Parathyroid adenoma (tissue), 2 donors: ENCODE results near the gene TARM1.

ENCODE experiments used
- H2AFZ ChIP-seq: fragments of 300-600 bp; sonication (generic); one replicate; pipeline ENCODE4 v1.7.0; 2017; ENCODE audit warnings: antibody characterized with exemption, mild to moderate bottlenecking
- H3K27ac ChIP-seq: fragments of 300-600 bp; sonication (generic); one replicate; pipeline ENCODE4 v1.7.0; 2017
- H3K27me3 ChIP-seq: fragments of 300-600 bp; sonication (generic); one replicate; pipeline ENCODE4 v1.7.0; 2017; ENCODE audit warnings: low read length; ENCODE audit not compliant: control insufficient read depth, insufficient read depth
- H3K36me3 ChIP-seq: fragments of 300-600 bp; sonication (generic); one replicate; pipeline ENCODE4 v1.7.0; 2017; ENCODE audit warnings: low read length; ENCODE audit not compliant: control insufficient read depth, insufficient read depth
- H3K4me1 ChIP-seq: fragments of 300-600 bp; sonication (generic); one replicate; pipeline ENCODE4 v1.7.0; 2017; ENCODE audit warnings: control low read depth
- H3K4me2 ChIP-seq: fragments of 300-600 bp; sonication (generic); one replicate; pipeline ENCODE4 v1.7.0; 2017; ENCODE audit warnings: low read length
- H3K4me3 ChIP-seq: fragments of 300-600 bp; sonication (generic); one replicate; pipeline ENCODE4 v1.7.0; 2017; ENCODE audit warnings: low read depth, low read length
- H3K79me2 ChIP-seq: fragments of 300-600 bp; sonication (generic); one replicate; pipeline ENCODE4 v1.7.0; 2017; ENCODE audit warnings: control low read depth
- H3K9ac ChIP-seq: fragments of 300-600 bp; sonication (generic); one replicate; pipeline ENCODE4 v1.7.0; 2017; ENCODE audit warnings: mild to moderate bottlenecking
- H3K9me3 ChIP-seq: fragments of 300-600 bp; sonication (generic); one replicate; pipeline ENCODE4 v1.7.0; 2017; ENCODE audit warnings: low read length; ENCODE audit not compliant: control insufficient read depth
- TF ChIP-seq, protein P1 (sequence below): fragments of 300-600 bp; sonication (generic); IDR thresholded peaks from one replicate; pipeline ENCODE4 v1.7.0; 2017; ENCODE audit warnings: antibody characterized with exemption, mild to moderate bottlenecking
- donor health status: primary hyperparathyroidism.

TARM1 gene

DNA sequence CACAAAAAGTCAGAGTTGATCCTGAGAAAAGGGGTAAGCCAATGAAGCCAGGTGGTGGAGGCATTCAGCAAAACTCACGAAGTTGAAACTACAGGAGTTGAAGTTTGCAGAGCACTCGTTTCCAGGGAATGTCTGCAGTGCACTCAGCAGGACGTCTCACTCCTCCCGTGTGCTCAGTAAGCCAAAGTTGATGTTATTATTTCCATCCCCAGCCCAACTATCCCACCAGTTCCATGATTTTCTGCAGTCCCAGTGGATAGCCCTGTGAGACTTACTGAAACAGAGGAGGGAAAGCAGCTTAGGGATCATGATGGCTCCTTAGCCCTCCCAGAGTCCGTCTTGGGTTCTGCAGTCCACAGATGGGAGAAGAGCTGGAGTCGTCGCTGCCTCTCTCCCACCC lies at the start of gene TARM1:
TSS of gene TARM1 (minus strand) at position 334 of the 400 bp plus-strand sequence. CDS start at position 309, 25 bp downstream.
- Histone ChIP-seq H3K4me2 (no peak within 1 kb of the TSS), H3K4me1 (no peaks in the 10 kb centered on the region), H3K9ac (no peak within 1 kb of the TSS), H3K79me2 (no peaks in the 10 kb centered on the region), H3K4me3 (no peak within 1 kb of the TSS), H3K9me3 (no peaks in the 10 kb centered on the region), H3K36me3 (no peaks in the 10 kb centered on the region), H3K27ac (no peak within 1 kb of the TSS), H2AFZ (no peak within 1 kb of the TSS), H3K27me3 (no peaks in the 10 kb centered on the region)
- TF ChIP-seq, protein P1, sequence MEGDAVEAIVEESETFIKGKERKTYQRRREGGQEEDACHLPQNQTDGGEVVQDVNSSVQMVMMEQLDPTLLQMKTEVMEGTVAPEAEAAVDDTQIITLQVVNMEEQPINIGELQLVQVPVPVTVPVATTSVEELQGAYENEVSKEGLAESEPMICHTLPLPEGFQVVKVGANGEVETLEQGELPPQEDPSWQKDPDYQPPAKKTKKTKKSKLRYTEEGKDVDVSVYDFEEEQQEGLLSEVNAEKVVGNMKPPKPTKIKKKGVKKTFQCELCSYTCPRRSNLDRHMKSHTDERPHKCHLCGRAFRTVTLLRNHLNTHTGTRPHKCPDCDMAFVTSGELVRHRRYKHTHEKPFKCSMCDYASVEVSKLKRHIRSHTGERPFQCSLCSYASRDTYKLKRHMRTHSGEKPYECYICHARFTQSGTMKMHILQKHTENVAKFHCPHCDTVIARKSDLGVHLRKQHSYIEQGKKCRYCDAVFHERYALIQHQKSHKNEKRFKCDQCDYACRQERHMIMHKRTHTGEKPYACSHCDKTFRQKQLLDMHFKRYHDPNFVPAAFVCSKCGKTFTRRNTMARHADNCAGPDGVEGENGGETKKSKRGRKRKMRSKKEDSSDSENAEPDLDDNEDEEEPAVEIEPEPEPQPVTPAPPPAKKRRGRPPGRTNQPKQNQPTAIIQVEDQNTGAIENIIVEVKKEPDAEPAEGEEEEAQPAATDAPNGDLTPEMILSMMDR, result no peak

DNA sequence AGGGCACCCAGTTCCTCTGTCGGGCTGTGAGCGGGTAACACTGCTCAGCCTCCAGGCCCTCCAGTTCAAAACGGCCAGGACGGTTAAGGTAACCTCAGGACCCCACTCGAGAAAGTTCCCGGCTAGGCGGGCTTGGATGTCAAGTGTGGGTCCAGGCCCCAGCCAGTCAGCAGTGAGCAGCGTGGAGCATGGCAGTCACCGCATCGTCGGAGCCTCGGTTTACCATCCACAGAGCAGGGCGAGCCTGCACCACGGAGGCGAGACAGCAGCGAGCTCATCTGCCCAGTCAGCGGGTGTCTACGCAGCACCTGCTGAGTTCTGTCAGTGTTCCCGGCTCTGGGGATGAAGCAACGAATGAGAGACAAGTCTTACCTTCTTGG lies 48.4 kb upstream of the TARM1 start:
- Histone ChIP-seq H3K9me3 (no peaks in the 10 kb centered on the region), H3K27me3 (no peaks in the 10 kb centered on the region), H3K27ac (no peak overlapping the region), H2AFZ (no peak overlapping the region), H3K4me2 (no peak overlapping the region), H3K4me3 (no peak overlapping the region), H3K79me2 (no peaks in the 10 kb centered on the region), H3K36me3 (no peaks in the 10 kb centered on the region), H3K9ac (no peak overlapping the region), H3K4me1 (no peaks in the 10 kb centered on the region)
- TF ChIP-seq, protein P1, result no peak

DNA sequence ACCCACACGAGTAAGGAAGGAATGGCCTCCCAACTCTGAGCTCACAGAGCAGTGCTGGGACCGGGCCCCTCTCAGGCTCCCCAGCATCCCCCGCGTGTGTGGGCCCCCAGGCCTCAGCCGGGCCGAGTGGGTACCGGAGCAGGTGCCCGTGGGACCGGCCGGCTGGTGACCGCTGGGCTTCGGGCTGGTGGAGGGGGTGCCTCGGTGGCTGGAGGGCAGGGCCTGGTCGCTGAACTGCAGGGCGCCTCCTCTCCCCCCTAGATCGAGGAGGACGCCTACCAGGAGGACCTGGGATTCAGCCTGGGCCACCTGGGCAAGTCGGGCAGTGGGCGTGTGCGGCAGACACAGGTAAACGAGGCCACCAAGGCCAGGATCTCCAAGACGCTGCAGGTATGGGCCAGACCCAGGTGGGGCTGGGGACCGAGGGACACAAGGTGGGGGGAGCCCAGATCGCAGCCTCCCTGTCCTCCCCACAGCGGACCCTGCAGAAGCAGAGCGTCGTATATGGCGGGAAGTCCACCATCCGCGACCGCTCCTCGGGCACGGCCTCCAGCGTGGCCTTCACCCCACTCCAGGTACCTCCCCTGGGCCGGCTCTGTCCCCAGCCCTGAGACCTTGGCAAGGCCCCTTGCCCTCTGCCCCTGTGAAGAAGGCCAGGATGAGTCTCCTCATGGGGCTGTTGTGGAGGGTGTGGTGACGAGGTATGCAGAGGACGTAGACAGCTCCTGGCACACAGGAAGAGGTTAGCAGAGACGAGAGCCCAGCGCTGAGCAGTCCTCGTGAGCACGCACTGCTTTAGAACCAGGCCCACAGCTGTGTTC lies 47.8 kb upstream of the TARM1 start:
- H3K27me3 ChIP-seq, result no peaks in the 10 kb centered on the region
- H3K4me2 ChIP-seq, result no peak overlapping the region
- H3K4me3 ChIP-seq, result no peak overlapping the region
- H3K9me3 ChIP-seq, result no peaks in the 10 kb centered on the region
- no peak overlapping the region for H3K9ac ChIP-seq
- no peaks in the 10 kb centered on the region for H3K79me2 ChIP-seq
- no peaks in the 10 kb centered on the region for H3K36me3 ChIP-seq
- H2AFZ ChIP-seq, result no peak overlapping the region
- no peak overlapping the region for H3K27ac ChIP-seq
- no peaks in the 10 kb centered on the region for H3K4me1 ChIP-seq
- TF ChIP-seq, protein P1, result no peak

DNA sequence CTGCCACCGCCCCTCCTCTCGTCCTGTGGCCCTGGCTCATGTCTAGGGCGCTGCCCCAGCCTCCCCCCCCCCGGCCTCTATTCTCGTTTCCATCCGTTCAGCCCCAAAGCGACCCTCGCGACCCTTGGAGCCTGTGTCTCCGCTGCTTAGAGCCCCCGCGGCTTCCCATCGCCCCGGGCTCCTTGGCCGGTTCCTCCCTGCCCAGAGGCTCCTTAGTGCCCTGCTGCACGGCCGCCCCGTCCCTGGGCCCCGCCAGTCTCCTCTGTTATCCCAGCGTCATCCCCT lies 47.2 kb upstream of the TARM1 start:
- Histone ChIP-seq H3K27ac (no peak overlapping the region), H3K9me3 (no peaks in the 10 kb centered on the region), H3K79me2 (no peaks in the 10 kb centered on the region), H3K4me2 (no peak overlapping the region), H3K36me3 (no peaks in the 10 kb centered on the region), H3K4me1 (no peaks in the 10 kb centered on the region), H3K9ac (no peak overlapping the region), H3K4me3 (no peak overlapping the region), H2AFZ (no peak overlapping the region), H3K27me3 (no peaks in the 10 kb centered on the region)
- TF ChIP-seq, protein P1, result no peak
